ENCODE measurements around the gene PPM1L. TPM values are rescaled to one million over a fixed set of nuclear protein-coding genes. Genes with fewer than 3 reads are reported as not detected.
A peak's percentile ranks its signal among the peaks of the same experiment; 100 is the strongest.

The PPM1L gene
- total RNA-seq, 1 donor from 2014 or later, result 2.7 TPM

DNA sequence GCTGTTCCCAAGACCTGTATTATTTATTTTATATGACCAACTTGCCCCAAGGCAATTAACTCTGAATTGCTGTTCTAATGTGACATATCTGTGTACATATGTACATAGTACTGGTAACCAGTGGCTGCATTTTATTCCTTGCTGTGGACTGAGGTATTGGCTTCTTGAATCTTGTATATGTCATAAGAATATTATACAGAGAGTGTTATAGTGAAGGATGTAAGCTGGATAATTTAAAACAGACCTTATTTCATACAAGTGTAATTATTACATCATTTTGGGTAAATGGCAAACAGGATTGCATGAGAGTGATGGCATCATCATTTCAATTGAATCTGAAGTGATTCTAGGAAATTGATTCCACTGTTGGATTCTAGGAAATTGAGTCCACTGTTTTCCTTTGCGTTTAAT is 316.2 kb downstream of the PPM1L start:
- peaks cover 13% of the 10 kb centered on the region for H3K27me3 Mint-ChIP-seq (ENCODE audit: insufficient read depth)
- intact Hi-C loops (cut with micrococcal nuclease), result loop anchor here (5.0 kb wide), 1 partner anchor 150 kb away; the partner anchor contains the start of gene NMD3
- no peaks in the 10 kb centered on the region for H3K9me3 Mint-ChIP-seq
- no peak for DNase-seq (ENCODE audit: low spot score)
- peaks cover 2% of the 10 kb centered on the region for H3K36me3 Mint-ChIP-seq (ENCODE audit: low read depth)
- H3K4me1 Mint-ChIP-seq (ENCODE audit: low read depth), result peaks cover 48% of the 10 kb centered on the region
- H3K4me3 Mint-ChIP-seq, result no peak overlapping the region
- H3K27ac Mint-ChIP-seq, result no peak overlapping the region

DNA sequence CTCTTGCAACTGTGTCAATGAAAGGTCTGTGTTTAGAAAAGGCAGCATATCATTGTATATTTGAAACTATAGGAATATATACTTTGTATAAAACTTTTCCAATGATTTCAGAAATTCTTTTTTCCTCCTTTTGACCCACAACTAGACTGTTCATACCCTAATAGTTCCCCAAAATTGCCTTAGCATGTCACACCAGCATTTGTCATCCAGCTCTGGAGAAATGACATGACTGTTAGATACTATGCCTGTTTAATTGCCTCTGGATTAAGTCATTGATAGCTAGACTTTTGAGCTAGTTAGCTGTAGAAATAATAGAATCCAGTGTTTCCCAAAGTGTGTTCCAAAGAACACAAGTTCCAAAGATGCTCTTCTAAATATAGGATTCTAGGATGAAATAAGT is 316.7 kb downstream of the PPM1L start:
- intact Hi-C loops (cut with micrococcal nuclease), result loop anchor here (5.0 kb wide), 1 partner anchor 150 kb away; the partner anchor contains the start of gene NMD3
- H3K36me3 Mint-ChIP-seq (ENCODE audit: low read depth), result peaks cover 2% of the 10 kb centered on the region
- no peak for DNase-seq (ENCODE audit: low spot score)
- peaks cover 13% of the 10 kb centered on the region for H3K27me3 Mint-ChIP-seq (ENCODE audit: insufficient read depth)
- no peaks in the 10 kb centered on the region for H3K9me3 Mint-ChIP-seq
- H3K4me3 Mint-ChIP-seq, result no peak overlapping the region
- no peak overlapping the region for H3K27ac Mint-ChIP-seq
- peaks cover 48% of the 10 kb centered on the region for H3K4me1 Mint-ChIP-seq (ENCODE audit: low read depth)

DNA sequence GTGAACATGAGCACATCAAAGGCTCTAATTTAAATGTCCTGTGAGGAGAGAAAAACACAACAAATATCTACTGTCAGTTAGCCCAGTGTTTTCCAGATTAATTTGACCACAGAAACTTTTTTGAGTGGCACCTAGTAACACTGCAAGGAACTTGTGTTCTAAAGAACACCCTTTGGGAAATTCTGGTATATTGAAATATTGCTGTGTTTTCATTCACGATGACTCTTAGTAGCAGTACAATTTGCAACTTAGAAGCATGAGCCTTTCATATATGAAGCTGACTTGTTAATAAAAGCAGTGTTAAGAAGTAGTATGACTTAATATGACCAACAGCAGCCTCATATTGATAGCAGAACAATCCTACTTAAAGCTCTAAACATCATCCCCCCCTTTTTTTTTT is 317.1 kb downstream of the PPM1L start:
- Mint-ChIP-seq H3K4me3 (no peak overlapping the region), H3K4me1 (ENCODE audit: low read depth) (peaks cover 51% of the 10 kb centered on the region), H3K9me3 (no peaks in the 10 kb centered on the region), H3K36me3 (ENCODE audit: low read depth) (peaks cover 2% of the 10 kb centered on the region), H3K27ac (no peak overlapping the region), H3K27me3 (ENCODE audit: insufficient read depth) (peaks cover 13% of the 10 kb centered on the region)
- no peak for DNase-seq (ENCODE audit: low spot score)
- intact Hi-C loops (cut with micrococcal nuclease), result loop anchor here (5.0 kb wide), 1 partner anchor 149 kb away; the partner anchor contains the start of gene NMD3

DNA sequence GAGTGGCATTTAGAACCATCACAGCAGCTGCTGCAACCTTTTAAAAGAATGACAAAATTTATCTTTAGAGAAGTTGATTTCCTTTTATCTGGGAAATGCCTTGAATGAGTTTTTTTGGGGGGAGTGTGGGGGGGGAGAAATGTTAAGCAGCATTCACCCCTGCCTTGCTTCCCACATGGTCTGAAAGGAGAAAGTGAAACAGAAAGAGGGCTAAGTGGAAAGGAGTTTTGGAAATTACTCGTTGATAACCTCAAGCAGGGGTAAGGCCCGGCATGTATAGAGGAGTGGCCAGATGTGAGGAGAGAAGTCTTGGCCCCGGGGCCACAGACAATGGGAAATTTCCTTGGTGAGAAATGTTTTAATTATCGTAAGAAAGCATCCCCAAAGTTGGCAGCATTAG is 325.6 kb downstream of the PPM1L start:
- Mint-ChIP-seq H3K4me1 (ENCODE audit: low read depth) (peaks cover 43% of the 10 kb centered on the region), H3K27ac (no peak overlapping the region), H3K27me3 (ENCODE audit: insufficient read depth) (no peaks in the 10 kb centered on the region), H3K4me3 (no peak overlapping the region), H3K9me3 (no peaks in the 10 kb centered on the region), H3K36me3 (ENCODE audit: low read depth) (peaks cover 2% of the 10 kb centered on the region)
- intact Hi-C loops (cut with micrococcal nuclease), result loop anchor here (5.0 kb wide), 2 partner anchors 99 to 514 kb away; partner anchors contain the start of gene KPNA4
- no peak for DNase-seq (ENCODE audit: low spot score)

DNA sequence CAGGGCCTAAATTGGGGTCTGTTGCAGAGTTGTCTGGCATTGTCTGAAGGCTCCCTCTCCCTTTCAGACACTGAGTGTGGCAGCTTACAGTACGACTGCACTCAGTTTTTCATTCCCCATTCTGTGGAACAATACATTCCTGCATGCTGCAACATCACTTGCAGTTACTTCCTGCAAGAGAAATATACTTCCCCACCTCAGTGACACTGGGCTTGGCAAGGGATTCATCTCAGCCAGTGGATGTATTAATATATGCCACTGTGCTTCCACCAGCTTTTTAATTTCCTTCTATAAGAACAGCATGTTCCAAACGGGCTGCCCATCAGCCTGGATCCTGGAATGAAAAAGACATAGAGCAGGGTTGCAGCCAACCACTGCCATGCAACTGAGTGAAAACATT is 326.0 kb downstream of the PPM1L start:
- no peaks in the 10 kb centered on the region for H3K9me3 Mint-ChIP-seq
- intact Hi-C loops (cut with micrococcal nuclease), result loop anchor here (5.0 kb wide), 2 partner anchors 100 to 515 kb away; partner anchors contain the start of gene KPNA4
- H3K27ac Mint-ChIP-seq, result no peak overlapping the region
- no peak overlapping the region for H3K4me3 Mint-ChIP-seq
- peaks cover 42% of the 10 kb centered on the region for H3K4me1 Mint-ChIP-seq (ENCODE audit: low read depth)
- peaks cover under 1% of the 10 kb centered on the region for H3K36me3 Mint-ChIP-seq (ENCODE audit: low read depth)
- DNase-seq (ENCODE audit: low spot score), result no peak
- H3K27me3 Mint-ChIP-seq (ENCODE audit: insufficient read depth), result no peaks in the 10 kb centered on the region

DNA sequence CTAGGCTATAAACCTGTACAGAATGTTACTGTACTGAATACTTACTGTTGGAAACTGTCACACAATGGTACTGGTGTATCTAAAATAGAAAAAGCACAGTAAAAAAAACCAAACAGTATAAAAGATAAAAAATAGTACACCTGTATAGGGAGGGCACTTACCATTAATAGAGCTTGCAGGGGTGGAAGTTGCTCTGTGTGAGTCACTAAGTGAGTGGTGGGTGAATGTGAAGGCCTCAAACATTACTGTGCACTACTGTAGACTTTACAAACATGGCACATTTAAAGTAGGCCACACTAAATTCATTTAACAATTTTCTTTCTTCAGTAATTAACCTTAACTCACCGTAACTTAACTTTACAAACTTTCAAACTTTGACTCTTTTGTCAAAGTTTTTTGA is 327.1 kb downstream of the PPM1L start:
- no peaks in the 10 kb centered on the region for H3K9me3 Mint-ChIP-seq
- intact Hi-C loops (cut with micrococcal nuclease), result loop anchor here (5.0 kb wide), 2 partner anchors 101 to 516 kb away; partner anchors contain the start of gene KPNA4

DNA sequence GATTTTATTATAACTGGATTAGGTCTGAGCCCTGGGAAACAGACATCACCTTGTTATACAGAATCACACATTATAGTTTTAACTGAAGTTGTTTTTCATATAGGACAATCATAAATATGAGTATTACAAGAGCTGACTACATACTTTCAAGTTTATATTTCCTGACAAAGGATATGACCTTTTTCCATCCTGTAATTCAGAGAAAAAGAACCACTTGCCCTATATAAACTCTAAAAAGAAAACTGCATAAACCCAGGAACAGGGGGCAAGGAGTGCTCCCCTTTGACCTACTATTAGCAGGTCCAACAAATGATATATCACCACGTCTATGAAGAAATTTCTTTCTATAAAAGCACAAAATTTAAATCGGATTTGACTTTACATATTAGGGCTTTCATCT is 328.2 kb downstream of the PPM1L start:
- Mint-ChIP-seq H3K27me3 (ENCODE audit: insufficient read depth) (no peaks in the 10 kb centered on the region), H3K27ac (no peak overlapping the region), H3K9me3 (no peaks in the 10 kb centered on the region), H3K4me1 (ENCODE audit: low read depth) (peaks cover 30% of the 10 kb centered on the region), H3K36me3 (ENCODE audit: low read depth) (peaks cover 1% of the 10 kb centered on the region), H3K4me3 (no peak overlapping the region)
- DNase-seq (ENCODE audit: low spot score), result no peak
- intact Hi-C loops (cut with micrococcal nuclease), result loop anchor here (5.0 kb wide), 2 partner anchors 102 to 517 kb away; partner anchors contain the start of gene KPNA4

More for the DNA sequence above, 327.1 kb downstream of the PPM1L start:
- Mint-ChIP-seq H3K27me3 (ENCODE audit: insufficient read depth) (no peaks in the 10 kb centered on the region), H3K4me1 (ENCODE audit: low read depth) (peaks cover 31% of the 10 kb centered on the region), H3K4me3 (no peak overlapping the region), H3K36me3 (ENCODE audit: low read depth) (no peaks in the 10 kb centered on the region), H3K27ac (no peak overlapping the region)
- no peak for DNase-seq (ENCODE audit: low spot score)

DNA sequence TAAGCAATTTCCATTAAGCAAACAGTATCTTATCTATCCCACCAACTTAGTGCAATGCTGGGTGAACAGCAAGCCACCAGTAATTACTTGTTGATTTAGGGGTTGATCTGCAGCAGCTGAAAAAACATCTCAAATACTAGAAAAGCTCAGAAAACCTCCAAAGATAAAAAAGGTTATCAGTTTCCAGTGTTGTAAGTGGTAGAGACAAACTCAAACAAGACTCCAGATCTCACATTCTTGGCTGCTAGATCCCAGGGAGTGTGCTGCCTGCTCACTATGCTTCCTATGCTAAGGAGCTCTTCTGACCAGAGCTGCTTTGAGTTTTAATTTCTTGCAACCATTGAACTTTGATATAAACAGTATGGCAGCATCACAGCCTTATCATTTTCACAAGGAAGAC is 337.9 kb downstream of the PPM1L start:
- DNase-seq (ENCODE audit: low spot score), result no peak
- H3K36me3 Mint-ChIP-seq (ENCODE audit: low read depth), result peaks cover 1% of the 10 kb centered on the region
- no peaks in the 10 kb centered on the region for H3K4me1 Mint-ChIP-seq (ENCODE audit: low read depth)
- intact Hi-C loops (cut with micrococcal nuclease), result no loop called here
- peaks cover 4% of the 10 kb centered on the region for H3K27me3 Mint-ChIP-seq (ENCODE audit: insufficient read depth)
- H3K27ac Mint-ChIP-seq, result no peak overlapping the region
- no peak overlapping the region for H3K4me3 Mint-ChIP-seq
- H3K9me3 Mint-ChIP-seq, result no peaks in the 10 kb centered on the region

DNA sequence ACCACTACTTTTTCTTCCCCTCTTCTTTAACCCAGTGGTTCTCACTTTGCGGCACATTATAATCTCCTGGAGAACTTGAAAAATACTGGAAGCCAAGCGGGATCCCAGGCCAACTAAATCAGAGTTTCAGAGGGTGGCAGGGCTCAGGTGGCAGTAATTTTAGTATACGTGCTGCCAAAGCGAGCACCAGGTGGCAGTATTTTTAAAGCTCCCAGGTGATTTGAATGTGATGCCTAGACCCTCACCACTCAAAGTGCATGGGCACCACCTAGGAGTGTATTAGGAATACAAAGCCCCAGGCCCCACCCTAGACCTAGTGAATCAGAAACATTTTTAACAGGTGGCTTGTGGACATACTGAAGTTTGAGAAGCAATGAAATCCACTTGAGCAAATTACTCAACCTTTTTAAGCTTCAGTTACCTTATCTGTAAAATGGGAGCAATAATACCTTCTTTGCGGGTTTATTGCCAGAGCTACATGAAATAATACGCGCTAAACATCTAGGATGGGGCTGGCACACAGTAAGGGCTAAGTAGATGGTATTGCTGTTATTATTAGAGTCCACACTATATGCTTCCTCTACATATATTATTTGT is 340.8 kb downstream of the PPM1L start:
- intact Hi-C loops (cut with micrococcal nuclease), result loop anchor here (1.0 kb wide), 1 partner anchor 327 kb away; no protein-coding TSS in a partner anchor
- DNase-seq (ENCODE audit: low spot score), result no peak
- Mint-ChIP-seq H3K4me3 (no peak overlapping the region), H3K36me3 (ENCODE audit: low read depth) (no peaks in the 10 kb centered on the region), H3K27ac (no peak overlapping the region), H3K27me3 (ENCODE audit: insufficient read depth) (peaks cover 3% of the 10 kb centered on the region), H3K4me1 (ENCODE audit: low read depth) (no peaks in the 10 kb centered on the region), H3K9me3 (no peaks in the 10 kb centered on the region)

DNA sequence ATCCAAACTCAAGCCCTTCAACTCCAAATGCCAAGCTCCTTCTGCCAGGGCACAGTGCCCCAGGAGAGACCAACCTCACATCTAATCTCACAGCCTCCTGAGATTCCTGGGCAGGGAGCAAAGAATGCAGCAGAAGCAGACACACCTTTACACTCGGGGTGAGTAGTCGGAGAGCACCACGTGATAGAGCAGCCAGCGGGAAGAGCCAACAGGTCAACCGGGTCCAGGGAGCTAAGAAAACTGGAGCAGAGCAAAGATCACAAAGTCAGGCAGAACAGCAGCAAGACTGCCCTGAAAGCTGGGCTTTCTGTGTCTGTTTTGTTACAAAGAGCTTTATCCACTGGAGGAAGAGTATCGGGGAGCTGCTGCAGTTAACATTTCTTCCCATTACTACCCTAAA is 345.0 kb downstream of the PPM1L start:
- Mint-ChIP-seq H3K9me3 (no peaks in the 10 kb centered on the region), H3K4me1 (ENCODE audit: low read depth) (peaks cover 14% of the 10 kb centered on the region), H3K36me3 (ENCODE audit: low read depth) (no peaks in the 10 kb centered on the region), H3K27ac (no peak overlapping the region), H3K27me3 (ENCODE audit: insufficient read depth) (peaks cover 11% of the 10 kb centered on the region), H3K4me3 (no peak overlapping the region)
- no peak for DNase-seq (ENCODE audit: low spot score)
- intact Hi-C loops (cut with micrococcal nuclease), result no loop called here

DNA sequence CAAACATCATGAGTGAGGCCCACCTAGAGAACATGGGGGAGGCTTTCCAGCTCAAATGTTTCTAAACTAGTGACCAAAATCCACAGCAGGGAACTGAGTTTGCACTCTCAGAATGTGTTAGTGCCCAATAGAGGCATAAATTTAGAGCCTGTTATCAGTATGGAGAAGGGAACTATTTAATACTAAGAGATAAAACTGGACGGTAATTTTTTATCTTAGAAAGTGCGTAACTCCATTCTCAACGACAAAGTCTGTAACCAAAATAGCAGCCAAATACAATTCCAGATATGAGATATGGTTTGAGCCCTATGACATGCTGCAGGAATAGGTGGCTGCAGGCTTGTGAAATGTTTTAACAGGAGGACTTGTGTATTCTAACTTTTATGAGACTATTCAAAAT is 345.6 kb downstream of the PPM1L start:
- peaks cover 11% of the 10 kb centered on the region for H3K27me3 Mint-ChIP-seq (ENCODE audit: insufficient read depth)
- no peaks in the 10 kb centered on the region for H3K9me3 Mint-ChIP-seq
- no peak for DNase-seq (ENCODE audit: low spot score)
- no peak overlapping the region for H3K27ac Mint-ChIP-seq
- H3K4me1 Mint-ChIP-seq (ENCODE audit: low read depth), result peaks cover 14% of the 10 kb centered on the region
- H3K36me3 Mint-ChIP-seq (ENCODE audit: low read depth), result no peaks in the 10 kb centered on the region
- H3K4me3 Mint-ChIP-seq, result no peak overlapping the region
- intact Hi-C loops (cut with micrococcal nuclease), result no loop called here

DNA sequence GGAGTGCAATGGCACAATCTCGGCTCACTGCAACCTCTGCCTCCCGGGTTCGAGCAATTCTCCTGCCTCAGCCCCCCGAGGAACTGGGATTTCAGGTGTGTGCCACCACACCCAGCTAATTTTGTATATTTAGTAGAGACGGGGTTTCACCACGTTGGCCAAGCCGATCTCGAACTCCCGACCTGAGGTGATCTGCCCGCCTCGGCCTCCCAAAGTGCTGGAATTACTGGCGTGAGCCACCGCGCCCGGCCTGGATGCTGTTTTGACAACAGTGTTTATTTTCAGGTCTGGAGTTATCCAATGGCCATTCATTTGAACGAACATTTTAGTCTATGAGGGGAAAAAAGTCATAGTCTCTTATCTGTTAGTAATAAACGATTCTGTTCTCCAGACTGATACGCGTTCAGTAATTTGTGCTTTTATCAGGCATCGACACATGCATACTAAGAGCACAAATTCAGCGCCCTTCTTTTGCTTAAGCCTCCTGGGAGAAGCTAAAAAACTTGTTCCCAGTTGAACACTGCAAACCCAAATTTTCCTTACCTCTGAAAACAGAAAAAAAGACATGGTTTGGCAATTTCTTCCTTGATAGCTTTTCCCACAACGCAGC is 347.9 kb downstream of the PPM1L start:
- Mint-ChIP-seq H3K4me3 (peak overlapping the region; percentile 76), H3K27ac (no peak overlapping the region), H3K36me3 (ENCODE audit: low read depth) (no peaks in the 10 kb centered on the region), H3K27me3 (ENCODE audit: insufficient read depth) (peaks cover 17% of the 10 kb centered on the region), H3K4me1 (ENCODE audit: low read depth) (peaks cover 24% of the 10 kb centered on the region), H3K9me3 (no peaks in the 10 kb centered on the region)
- DNase-seq (ENCODE audit: low spot score), result no peak
- intact Hi-C loops (cut with micrococcal nuclease), result no loop called here
